Tibial nerve (tissue), 4 donors: ENCODE measurements around the gene AHNAK2. TPM values are rescaled to one million over a fixed set of nuclear protein-coding genes. Genes with fewer than 3 reads are reported as not detected.

Experiments used
- DNase-seq, 2 donors: peaks; one replicate each; pipeline ENCODE4 v3.0.0-alpha.2; 2019; ENCODE audit warnings: low spot score in 2 of 2
- H3K27ac ChIP-seq, 4 donors: fragments of 200-600 bp; sonication (generic) in 3 of 4; one replicate each; pipeline ENCODE4 v1.5.1; 2017 to 2019; ENCODE audit warnings: mild to moderate bottlenecking in 1 of 4
- H3K27me3 ChIP-seq, 2 donors: fragments of 200-600 bp; sonication (generic) in 1 of 2; one replicate each; pipeline versions ENCODE4 v1.5.1 to v1.6.0; 2017 to 2019
- H3K36me3 ChIP-seq, 3 donors: fragments of 200-600 bp; sonication (generic); one replicate each; pipeline ENCODE4 v1.5.1; 2018 to 2019
- H3K4me1 ChIP-seq, 4 donors: fragments of 200-600 bp; sonication (generic) in 3 of 4; one replicate each; pipeline ENCODE4 v1.5.1; 2017 to 2019
- H3K4me3 ChIP-seq, 4 donors: fragments of 200-600 bp; sonication (generic) in 3 of 4; one replicate each; pipeline ENCODE4 v1.5.1; 2017 to 2019; ENCODE audit warnings: mild to moderate bottlenecking in 1 of 4, moderate library complexity in 1 of 4
- H3K9me3 ChIP-seq, 4 donors: fragments of 200-600 bp; sonication (generic) in 3 of 4; one replicate each; pipeline ENCODE4 v1.5.1; 2017 to 2019
- EP300 ChIP-seq, 2 donors: sonication (generic); formaldehyde crosslinking; IDR thresholded peaks; one replicate each; pipeline ENCODE4 v1.6.1; 2017; ENCODE audit warnings: antibody characterized with exemption in 2 of 2, mild to moderate bottlenecking in 1 of 2
- POLR2A ChIP-seq, 2 donors: fragments of 450-650 bp; IDR thresholded peaks; one replicate each; pipeline ENCODE4 v1.6.1; 2017; ENCODE audit warnings: antibody characterized with exemption in 2 of 2, mild to moderate bottlenecking in 2 of 2, moderate library complexity in 2 of 2
- WGBS, 2 donors: methylation state at CpG; one replicate each; pipeline ENCODE4 v1.1.5; 2018; 5-methylcytosine and 5-hydroxymethylcytosine counted together
- total RNA-seq, 4 donors: library from RNA; depleted of rRNA; stranded (reverse); fragments of >200 nt; gene quantifications; one replicate each; pipeline ENCODE4 v1.1.0, GENCODE V29; 2016
- TF ChIP-seq, protein P1 (sequence below), 5 experiments: fragments of 200-600 bp in 3 of 5; fragments of 450-650 bp in 2 of 5; sonication (generic) in 3 of 5; IDR thresholded peaks; one replicate each; pipeline ENCODE4 v1.5.1; 2016 to 2019; ENCODE audit warnings: antibody characterized with exemption in 5 of 5, mild to moderate bottlenecking in 3 of 5, moderate library complexity in 2 of 5

The AHNAK2 gene
- total RNA-seq, 4 donors from 2014 or later: 31.2 to 152 (median 118) TPM

DNA sequence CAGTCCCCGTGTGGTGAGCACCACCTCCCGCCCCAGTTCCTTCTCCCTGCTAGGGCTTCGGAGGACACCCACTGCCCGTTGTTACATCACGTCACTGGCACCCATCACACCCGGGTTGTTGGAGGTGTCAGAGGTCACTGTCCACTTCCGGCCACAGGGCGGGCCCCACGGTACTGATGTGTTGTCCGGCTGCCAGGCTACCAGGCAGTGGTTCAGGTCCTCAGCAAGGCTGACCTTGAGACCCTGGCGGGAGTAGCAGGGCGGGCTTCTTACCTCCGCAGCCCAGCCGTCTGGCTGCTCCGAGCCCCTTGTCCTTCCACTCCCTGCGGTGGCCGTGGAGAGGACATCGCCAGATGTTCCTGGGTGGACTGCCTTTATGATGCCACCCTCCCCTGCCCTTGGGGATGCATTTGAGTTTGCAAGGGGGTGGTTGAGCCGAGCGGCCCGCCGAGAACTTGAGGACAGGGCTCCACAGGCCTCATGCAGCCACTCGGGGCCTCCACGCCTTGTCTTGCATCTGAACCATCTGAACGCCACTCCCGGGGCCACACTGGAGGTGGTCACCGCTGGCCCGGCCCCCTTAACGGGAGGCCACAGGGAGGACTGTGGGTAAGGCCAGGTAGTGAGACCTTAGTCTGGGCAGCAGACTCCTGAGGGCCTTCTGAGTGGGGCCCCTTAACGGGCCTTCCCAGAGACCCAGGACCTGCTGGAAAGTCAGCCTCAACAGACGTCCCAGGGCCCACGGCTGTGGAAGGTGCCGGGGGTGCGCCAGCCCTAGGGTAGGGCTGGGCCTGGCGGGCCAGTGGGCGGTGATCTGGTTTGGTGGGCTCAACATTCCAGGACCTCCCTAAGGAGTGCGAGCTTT lies 80.6 kb downstream of the AHNAK2 start:
- no peak overlapping the region for H3K4me3 ChIP-seq
- 85 to 86% methylated on average over 20 to 37 of the region's 37 CpGs for WGBS, 2 donors
- H3K36me3 ChIP-seq: peaks cover 0 to 12% (median 0%) of the 10 kb centered on the region in 3 donors
- H3K27ac ChIP-seq: no peak overlapping the region
- no peaks in the 10 kb centered on the region for H3K9me3 ChIP-seq
- no peak for DNase-seq
- peaks cover 0 to 23% (median 0%) of the 10 kb centered on the region in 4 donors for H3K4me1 ChIP-seq
- TF ChIP-seq EP300 (IDR thresholded peaks at IDR 0.05): no peak
- no peak for TF ChIP-seq POLR2A (IDR thresholded peaks at IDR 0.05)
- TF ChIP-seq, protein P1, sequence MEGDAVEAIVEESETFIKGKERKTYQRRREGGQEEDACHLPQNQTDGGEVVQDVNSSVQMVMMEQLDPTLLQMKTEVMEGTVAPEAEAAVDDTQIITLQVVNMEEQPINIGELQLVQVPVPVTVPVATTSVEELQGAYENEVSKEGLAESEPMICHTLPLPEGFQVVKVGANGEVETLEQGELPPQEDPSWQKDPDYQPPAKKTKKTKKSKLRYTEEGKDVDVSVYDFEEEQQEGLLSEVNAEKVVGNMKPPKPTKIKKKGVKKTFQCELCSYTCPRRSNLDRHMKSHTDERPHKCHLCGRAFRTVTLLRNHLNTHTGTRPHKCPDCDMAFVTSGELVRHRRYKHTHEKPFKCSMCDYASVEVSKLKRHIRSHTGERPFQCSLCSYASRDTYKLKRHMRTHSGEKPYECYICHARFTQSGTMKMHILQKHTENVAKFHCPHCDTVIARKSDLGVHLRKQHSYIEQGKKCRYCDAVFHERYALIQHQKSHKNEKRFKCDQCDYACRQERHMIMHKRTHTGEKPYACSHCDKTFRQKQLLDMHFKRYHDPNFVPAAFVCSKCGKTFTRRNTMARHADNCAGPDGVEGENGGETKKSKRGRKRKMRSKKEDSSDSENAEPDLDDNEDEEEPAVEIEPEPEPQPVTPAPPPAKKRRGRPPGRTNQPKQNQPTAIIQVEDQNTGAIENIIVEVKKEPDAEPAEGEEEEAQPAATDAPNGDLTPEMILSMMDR (IDR thresholded peaks at IDR 0.05): no peak
- H3K27me3 ChIP-seq: no peaks in the 10 kb centered on the region

DNA sequence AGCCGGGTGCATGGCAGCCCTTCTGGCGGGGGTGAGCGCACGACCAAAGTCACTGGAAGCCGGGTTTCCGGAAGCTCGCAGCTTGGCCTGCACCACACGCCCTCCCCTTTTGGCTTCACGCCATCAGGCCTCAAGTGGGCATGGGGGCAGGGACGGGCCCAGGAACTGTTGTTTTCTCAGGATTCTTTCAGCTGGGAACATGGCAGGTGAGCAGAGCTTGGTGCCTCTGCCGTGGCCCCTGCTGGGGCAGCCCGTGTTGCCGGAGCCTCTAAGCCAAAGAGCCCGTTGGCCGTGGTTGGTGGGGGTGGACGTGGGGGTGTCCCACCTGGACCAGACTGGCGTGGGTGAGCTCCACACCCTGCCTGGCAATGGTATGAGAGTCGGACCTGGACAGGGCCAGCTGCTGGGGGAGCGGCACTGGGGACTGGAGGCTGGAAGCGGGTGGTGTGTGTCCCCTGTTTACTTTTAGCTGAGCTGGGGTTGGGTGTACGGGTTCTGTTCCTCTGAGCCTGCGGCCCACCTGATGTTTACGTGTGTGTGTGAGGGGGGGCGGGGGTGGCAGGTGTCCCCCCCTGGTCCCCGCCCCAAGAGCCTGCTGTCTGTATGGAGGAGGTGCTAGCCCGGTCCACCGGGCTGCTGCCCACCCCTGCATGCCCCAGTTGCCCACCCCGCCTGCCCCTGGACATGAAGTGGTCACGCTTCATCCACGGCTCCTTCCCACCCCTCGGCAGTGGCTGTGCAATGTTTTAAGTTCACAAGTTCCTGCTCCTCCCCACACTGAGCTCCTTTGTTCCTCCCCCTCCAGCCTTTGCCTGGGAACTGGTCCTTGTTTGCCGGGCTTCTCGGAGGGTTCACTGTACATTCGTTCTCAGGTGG lies 82.2 kb downstream of the AHNAK2 start:
- no peak for DNase-seq
- Histone ChIP-seq H3K4me3 (no peak overlapping the region), H3K4me1 (peaks cover 0 to 25% (median 0%) of the 10 kb centered on the region in 4 donors), H3K9me3 (no peaks in the 10 kb centered on the region), H3K27me3 (no peaks in the 10 kb centered on the region), H3K27ac (no peak overlapping the region), H3K36me3 (peaks cover 0 to 12% (median 0%) of the 10 kb centered on the region in 3 donors)
- no peak for TF ChIP-seq POLR2A (IDR thresholded peaks at IDR 0.05)
- TF ChIP-seq EP300 (IDR thresholded peaks at IDR 0.05): no peak
- TF ChIP-seq, protein P1 (IDR thresholded peaks at IDR 0.05): no peak
- WGBS, 2 donors: 56 to 71% methylated on average over 26 to 34 of the region's 34 CpGs

DNA sequence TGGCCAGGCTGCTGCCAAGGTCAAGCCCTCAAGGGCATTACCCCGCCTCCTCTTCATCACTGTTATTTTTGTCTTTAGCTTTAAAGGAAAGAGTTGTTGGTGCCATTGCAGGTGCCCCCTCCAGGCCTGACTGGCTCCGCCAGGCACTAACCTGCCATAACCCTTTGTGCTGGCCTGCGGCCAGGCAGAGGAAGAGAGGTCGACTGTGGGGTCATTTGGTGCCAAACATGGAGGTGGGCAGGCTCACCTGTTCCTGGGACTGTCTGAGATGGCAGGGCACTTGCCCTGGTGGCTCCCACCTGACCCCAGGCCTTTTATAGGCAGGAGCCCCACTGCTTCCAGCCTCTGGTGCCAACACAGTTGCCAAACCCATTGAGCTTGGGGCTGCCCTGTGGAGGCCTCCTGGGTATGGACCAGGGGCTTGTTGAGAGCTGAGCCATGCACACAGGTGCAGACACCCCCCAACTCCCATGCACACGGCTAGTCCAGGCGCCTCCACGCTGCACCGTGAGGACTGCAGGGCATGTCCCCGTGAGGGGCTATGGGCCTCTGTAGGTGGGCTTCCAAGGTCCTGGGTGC lies 82.9 kb downstream of the AHNAK2 start:
- H3K4me1 ChIP-seq: peaks cover 0 to 25% (median 0%) of the 10 kb centered on the region in 4 donors
- H3K4me3 ChIP-seq: no peak overlapping the region
- DNase-seq: no peak
- peaks cover 0 to 12% (median 0%) of the 10 kb centered on the region in 3 donors for H3K36me3 ChIP-seq
- H3K27ac ChIP-seq: no peak overlapping the region
- TF ChIP-seq POLR2A (IDR thresholded peaks at IDR 0.05) (no peak), EP300 (IDR thresholded peaks at IDR 0.05) (no peak)
- TF ChIP-seq, protein P1 (IDR thresholded peaks at IDR 0.05): no peak
- H3K27me3 ChIP-seq: no peaks in the 10 kb centered on the region
- H3K9me3 ChIP-seq: no peaks in the 10 kb centered on the region
- WGBS, 2 donors: 81 to 88% methylated on average over 7 of the region's 9 CpGs

DNA sequence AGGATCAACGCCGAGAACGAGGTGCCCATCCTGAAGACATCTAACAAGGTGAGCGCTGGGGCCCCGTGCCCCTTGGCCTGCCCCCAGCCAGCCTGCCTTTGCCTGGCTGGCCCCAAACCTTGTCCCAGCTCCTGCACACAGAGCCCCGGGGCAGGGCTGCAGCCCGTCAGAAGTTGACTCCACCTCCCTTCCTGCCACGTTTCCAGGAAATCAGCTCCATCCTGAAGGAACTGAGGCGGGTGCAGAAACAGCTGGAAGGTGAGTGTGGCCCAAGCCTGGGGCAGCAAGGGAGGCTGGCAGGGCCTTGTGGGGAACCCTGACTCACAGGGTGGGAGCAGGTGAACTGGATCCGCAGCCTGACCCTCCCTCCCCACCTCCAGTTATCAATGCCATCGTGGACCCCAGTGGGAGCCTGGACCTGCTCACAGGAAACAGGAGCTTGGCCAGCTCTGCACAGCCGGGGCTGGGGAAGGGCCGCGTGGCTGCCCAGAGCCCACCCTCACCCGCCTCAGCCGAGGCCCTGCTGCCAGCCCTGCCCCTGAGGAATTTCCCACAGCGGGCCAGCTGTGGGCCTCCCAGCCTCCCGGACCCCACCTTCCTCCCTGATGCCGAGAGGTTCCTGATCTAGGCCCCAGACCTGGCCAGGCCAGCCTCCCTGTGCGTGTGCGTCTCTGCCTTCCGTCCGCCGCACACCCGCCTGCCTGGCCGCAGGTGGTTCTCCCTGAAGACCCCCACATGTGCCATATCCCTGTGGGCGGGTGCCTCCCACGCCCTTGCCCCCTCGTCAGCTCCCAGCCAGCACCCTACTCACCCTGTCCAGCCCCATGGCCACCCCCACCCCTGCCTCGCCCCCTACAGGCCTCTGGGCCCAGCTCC lies 83.6 kb downstream of the AHNAK2 start:
- DNase-seq: no peak
- Histone ChIP-seq H3K4me3 (no peak overlapping the region), H3K36me3 (peaks cover 0 to 12% (median 0%) of the 10 kb centered on the region in 3 donors), H3K4me1 (peaks cover 0 to 25% (median 0%) of the 10 kb centered on the region in 4 donors), H3K27me3 (no peaks in the 10 kb centered on the region), H3K27ac (no peak overlapping the region), H3K9me3 (no peaks in the 10 kb centered on the region)
- TF ChIP-seq POLR2A (IDR thresholded peaks at IDR 0.05) (no peak), EP300 (IDR thresholded peaks at IDR 0.05) (no peak)
- TF ChIP-seq, protein P1 (IDR thresholded peaks at IDR 0.05): no peak
- 74 to 81% methylated on average over 22 to 27 of the region's 30 CpGs for WGBS, 2 donors
